HEK293 (cell line): ENCODE data around the gene MLLT10.
A peak's percentile ranks its signal among the peaks of the same experiment; 100 is the strongest.

ENCODE experiments used
- CTCF ChIP-seq: fragments of 450-650 bp; formaldehyde crosslinking; IDR thresholded peaks from 2 replicates; pipeline ENCODE4 v1.5.1; 2016; ENCODE audit warnings: missing biosample characterization, missing genetic modification characterization
- IKZF3 ChIP-seq: fragments of 450-650 bp; IDR thresholded peaks from 2 replicates; pipeline ENCODE4 v1.5.0; 2018; ENCODE audit warnings: missing biosample characterization, mild to moderate bottlenecking, missing genetic modification characterization, moderate library complexity
- REPIN1 ChIP-seq: fragments of 450-650 bp; formaldehyde crosslinking; IDR thresholded peaks from 2 replicates; pipeline ENCODE4 v1.5.1; 2017; ENCODE audit warnings: missing biosample characterization, missing genetic modification characterization, low read depth
- YY1 ChIP-seq: fragments of 450-650 bp; formaldehyde crosslinking; IDR thresholded peaks from 2 replicates; pipeline ENCODE4 v1.5.1; 2018; ENCODE audit warnings: missing biosample characterization, missing genetic modification characterization
- ZBTB49 ChIP-seq: fragments of 450-650 bp; formaldehyde crosslinking; IDR thresholded peaks from 2 replicates; pipeline ENCODE4 v1.5.1; 2016; ENCODE audit warnings: missing biosample characterization, missing genetic modification characterization, low read depth
- ZIC2 ChIP-seq: fragments of 450-650 bp; formaldehyde crosslinking; IDR thresholded peaks from 2 replicates; pipeline ENCODE4 v1.5.1; 2016; ENCODE audit warnings: missing biosample characterization, missing genetic modification characterization
- ZNF184 ChIP-seq: fragments of 450-650 bp; IDR thresholded peaks from 2 replicates; pipeline ENCODE4 v1.5.1; 2018; ENCODE audit warnings: missing biosample characterization, mild to moderate bottlenecking, missing genetic modification characterization
- ZNF473 ChIP-seq: fragments of 450-650 bp; formaldehyde crosslinking; IDR thresholded peaks from 2 replicates; pipeline ENCODE4 v1.5.1; 2017; ENCODE audit warnings: missing biosample characterization, missing genetic modification characterization
- TF ChIP-seq, protein P1 (sequence below): fragments of 450-650 bp; IDR thresholded peaks from 2 replicates; pipeline ENCODE4 v1.5.1; 2018; ENCODE audit warnings: missing biosample characterization, mild to moderate bottlenecking, missing genetic modification characterization

DNA sequence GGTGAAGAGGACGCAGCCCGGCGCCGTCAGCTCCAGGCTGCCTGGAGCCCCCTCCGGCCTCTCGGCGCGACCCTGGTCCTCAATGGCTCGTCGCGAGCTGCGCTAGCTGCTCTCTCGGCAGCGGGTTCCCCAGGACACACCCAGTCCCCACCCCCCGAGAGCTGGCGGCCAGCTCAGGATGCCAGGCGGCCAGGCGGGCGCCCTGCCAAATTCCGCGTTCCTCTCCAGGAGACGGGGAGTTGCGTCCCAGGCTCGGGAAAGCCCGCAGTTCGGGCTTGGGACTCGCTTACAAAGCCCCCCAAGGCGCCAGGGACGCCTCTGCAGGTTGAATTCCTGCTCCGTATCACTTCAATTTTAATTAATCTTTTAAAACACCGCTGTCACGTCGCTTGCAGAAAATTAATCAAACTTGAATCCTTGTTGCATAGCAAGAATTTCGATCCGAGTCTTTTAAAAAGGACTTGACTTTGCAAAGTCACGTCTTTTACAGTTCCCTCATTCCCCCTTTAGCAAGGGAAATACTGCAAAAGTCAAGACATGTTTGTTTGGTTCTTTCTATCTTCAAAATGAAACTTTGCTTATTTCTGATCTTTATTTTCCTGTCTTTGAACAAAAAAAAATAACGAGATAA is 36.7 kb upstream of the MLLT10 start:
- TF ChIP-seq CTCF (tag by site-specific recombination) (no peak), ZNF184 (tag by site-specific recombination) (no peak), ZBTB49 (tag by site-specific recombination) (no peak), YY1 (tag by site-specific recombination) (no peak; the same call in 1 of the 2 replicates), ZIC2 (peak; percentile 71), ZNF473 (tag by site-specific recombination) (no peak), IKZF3 (peak; percentile 97), REPIN1 (tag by site-specific recombination) (no peak)
- TF ChIP-seq, protein P1, sequence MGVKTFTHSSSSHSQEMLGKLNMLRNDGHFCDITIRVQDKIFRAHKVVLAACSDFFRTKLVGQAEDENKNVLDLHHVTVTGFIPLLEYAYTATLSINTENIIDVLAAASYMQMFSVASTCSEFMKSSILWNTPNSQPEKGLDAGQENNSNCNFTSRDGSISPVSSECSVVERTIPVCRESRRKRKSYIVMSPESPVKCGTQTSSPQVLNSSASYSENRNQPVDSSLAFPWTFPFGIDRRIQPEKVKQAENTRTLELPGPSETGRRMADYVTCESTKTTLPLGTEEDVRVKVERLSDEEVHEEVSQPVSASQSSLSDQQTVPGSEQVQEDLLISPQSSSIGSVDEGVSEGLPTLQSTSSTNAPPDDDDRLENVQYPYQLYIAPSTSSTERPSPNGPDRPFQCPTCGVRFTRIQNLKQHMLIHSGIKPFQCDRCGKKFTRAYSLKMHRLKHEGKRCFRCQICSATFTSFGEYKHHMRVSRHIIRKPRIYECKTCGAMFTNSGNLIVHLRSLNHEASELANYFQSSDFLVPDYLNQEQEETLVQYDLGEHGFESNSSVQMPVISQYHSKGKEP: 0 out of 2 replicates have a peak, but pooled peaks have one; percentile 16
